ENCODE results near the gene FGGY.

FGGY gene

DNA sequence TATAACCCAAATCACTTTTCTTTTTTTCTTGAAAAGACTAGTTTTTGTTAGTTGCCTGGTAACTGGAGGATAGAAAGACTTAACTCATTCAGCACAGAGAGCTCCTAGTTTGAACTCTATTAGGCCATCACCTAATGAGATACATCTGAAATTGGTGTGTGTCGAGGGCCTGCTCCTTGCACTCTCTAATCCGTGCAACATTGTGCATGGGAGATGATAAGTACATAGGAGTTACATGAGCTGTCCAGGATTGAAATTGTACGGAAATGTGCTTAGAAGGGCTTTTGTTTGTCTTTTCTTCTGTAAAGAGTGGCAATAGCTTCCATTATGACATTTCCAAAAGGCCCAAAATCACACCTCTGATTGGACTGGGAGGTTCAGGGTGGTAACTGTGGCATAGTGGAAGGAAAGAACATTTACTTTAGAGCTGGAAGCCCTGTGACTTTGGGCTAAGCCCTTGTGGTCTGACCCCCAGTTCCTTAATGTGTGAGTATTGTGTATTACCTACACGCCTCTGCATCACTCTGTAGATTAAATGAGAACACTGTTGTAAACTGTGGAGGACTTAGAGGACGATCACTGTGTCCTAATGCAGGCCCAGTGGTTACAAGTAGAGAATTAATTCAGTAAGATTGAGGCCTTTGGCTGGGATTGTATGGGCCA is 71.2 kb downstream of the FGGY start:
- TF ChIP-seq POLR2A (IDR thresholded peaks at IDR 0.05; ENCODE audit: extremely low read depth, insufficient read length): no peak
- no peak for DNase-seq (ENCODE audit: low read depth)
- H3K4me3 ChIP-seq (ENCODE audit: low read depth, low read length): no peak overlapping the region

DNA sequence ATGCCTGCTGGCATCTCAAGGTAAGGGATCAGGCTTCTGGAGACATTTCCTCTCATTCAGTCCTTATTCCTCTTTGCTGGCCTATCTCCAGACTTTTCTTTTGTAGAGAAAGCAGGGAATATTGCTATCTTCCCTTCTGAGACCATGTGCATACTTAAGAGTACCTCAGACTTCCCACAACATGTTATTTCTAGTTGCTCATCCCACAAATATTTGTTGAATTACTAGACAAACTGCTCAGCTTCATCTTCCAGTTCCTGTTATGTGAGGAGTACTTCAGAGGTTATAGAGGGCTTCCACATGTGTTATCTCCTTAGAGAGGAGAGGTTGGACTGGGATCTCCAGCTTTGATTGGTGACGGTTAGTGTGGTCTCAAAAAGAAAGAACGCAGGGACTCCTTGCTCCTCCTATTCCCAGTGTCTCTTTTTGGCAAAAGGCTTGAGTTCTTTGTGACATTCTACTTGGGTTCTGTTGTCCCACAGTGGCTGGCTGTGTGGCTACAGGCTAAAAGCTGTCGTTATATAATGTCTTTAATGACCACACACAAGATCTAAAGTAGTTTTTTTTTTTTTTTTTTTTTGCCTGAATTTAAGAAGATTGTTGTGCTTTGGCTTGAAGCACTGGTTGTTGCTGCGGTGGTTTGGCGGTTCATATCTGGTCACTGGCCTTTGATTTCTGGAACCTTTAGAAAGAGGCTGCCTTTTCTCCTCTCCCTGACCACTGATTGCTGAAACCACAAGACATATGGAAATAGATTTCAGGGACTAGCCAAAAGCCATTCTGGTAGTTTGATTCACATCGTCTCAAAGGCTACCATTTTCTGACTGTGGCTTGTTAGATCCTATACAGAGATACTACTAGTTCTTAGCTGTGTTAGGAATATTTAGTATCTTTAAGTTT is 78.7 kb downstream of the FGGY start:
- H3K4me3 ChIP-seq (ENCODE audit: low read depth, low read length): no peak overlapping the region
- TF ChIP-seq POLR2A (IDR thresholded peaks at IDR 0.05; ENCODE audit: extremely low read depth, insufficient read length): no peak
- TF ChIP-seq, protein P1, sequence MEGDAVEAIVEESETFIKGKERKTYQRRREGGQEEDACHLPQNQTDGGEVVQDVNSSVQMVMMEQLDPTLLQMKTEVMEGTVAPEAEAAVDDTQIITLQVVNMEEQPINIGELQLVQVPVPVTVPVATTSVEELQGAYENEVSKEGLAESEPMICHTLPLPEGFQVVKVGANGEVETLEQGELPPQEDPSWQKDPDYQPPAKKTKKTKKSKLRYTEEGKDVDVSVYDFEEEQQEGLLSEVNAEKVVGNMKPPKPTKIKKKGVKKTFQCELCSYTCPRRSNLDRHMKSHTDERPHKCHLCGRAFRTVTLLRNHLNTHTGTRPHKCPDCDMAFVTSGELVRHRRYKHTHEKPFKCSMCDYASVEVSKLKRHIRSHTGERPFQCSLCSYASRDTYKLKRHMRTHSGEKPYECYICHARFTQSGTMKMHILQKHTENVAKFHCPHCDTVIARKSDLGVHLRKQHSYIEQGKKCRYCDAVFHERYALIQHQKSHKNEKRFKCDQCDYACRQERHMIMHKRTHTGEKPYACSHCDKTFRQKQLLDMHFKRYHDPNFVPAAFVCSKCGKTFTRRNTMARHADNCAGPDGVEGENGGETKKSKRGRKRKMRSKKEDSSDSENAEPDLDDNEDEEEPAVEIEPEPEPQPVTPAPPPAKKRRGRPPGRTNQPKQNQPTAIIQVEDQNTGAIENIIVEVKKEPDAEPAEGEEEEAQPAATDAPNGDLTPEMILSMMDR (IDR thresholded peaks at IDR 0.05; ENCODE audit: low read depth, low read length): no peak
- TF ChIP-seq MYC (IDR thresholded peaks at IDR 0.05; ENCODE audit: low read depth, low read length): no peak
- TF ChIP-seq, protein P2, sequence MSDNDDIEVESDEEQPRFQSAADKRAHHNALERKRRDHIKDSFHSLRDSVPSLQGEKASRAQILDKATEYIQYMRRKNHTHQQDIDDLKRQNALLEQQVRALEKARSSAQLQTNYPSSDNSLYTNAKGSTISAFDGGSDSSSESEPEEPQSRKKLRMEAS (IDR thresholded peaks at IDR 0.05; ENCODE audit: low read depth, low read length): no peak
- DNase-seq (ENCODE audit: low read depth): no peak

DNA sequence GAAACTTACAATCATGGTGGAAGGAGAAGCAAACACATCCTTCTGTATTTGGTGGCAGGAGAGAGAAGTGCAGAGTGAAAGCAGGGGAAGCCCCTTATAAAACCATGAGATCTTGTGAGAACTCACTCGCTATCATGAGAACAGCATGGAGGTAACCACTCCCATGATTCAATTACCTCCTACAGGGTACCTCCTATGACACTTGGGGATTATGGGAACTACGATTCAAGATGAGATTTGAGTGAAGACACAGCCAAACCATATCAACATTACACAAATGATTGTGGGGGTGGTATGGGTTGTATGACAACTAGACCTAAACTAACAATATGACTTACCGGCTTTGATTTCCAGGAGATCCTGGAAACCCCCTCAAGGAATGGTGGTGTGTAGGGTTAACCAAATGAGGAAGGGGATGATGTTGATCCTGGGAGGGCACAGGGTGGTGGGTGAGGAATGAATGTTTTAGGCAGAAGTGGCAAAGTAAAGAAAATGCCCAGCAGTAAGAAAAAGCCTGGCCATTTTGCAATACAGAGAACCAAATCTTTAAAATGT is 80.5 kb downstream of the FGGY start:
- H3K4me3 ChIP-seq (ENCODE audit: low read depth, low read length): no peak overlapping the region
- TF ChIP-seq, protein P1 (IDR thresholded peaks at IDR 0.05; ENCODE audit: low read depth, low read length): no peak
- TF ChIP-seq POLR2A (IDR thresholded peaks at IDR 0.05; ENCODE audit: extremely low read depth, insufficient read length) (no peak), MYC (IDR thresholded peaks at IDR 0.05; ENCODE audit: low read depth, low read length) (no peak)
- TF ChIP-seq, protein P2 (IDR thresholded peaks at IDR 0.05; ENCODE audit: low read depth, low read length): no peak
- DNase-seq (ENCODE audit: low read depth): no peak

DNA sequence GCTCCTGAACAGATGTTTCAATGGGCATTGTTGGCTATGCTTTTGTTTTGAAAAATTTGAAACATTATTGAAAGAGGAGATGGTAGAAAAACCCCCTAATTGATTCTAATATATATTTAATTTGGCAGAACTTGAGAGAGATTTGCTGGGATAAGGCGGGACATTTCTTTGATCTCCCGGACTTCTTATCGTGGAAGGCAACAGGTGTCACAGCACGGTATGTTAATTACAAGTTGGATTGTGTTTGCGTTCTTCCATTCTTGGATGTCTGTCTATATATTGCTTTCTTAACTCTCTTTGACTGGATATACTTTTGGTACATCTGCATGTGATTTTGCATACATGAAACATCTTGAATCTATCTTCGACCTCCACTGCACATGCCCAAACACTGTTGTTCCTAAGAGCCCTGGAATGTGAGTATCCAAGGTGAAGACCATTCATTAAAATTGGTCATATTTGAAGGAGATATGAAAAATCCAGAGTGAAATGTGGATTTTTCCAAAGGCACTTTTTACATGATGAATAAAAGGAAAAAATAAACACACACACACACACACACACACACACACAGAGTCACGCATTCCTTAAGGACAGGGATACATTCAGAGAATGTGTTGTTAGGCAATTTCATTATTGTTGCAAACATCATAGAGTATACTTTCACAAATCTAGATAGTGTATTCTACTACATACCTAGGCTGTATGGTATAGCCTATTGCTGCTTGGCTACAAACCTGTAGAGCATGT is 81.9 kb downstream of the FGGY start:
- no peak overlapping the region for H3K4me3 ChIP-seq (ENCODE audit: low read depth, low read length)
- TF ChIP-seq POLR2A (IDR thresholded peaks at IDR 0.05; ENCODE audit: extremely low read depth, insufficient read length) (no peak), MYC (IDR thresholded peaks at IDR 0.05; ENCODE audit: low read depth, low read length) (no peak)
- TF ChIP-seq, protein P2 (IDR thresholded peaks at IDR 0.05; ENCODE audit: low read depth, low read length): no peak
- TF ChIP-seq, protein P1 (IDR thresholded peaks at IDR 0.05; ENCODE audit: low read depth, low read length): no peak
- no peak for DNase-seq (ENCODE audit: low read depth)

DNA sequence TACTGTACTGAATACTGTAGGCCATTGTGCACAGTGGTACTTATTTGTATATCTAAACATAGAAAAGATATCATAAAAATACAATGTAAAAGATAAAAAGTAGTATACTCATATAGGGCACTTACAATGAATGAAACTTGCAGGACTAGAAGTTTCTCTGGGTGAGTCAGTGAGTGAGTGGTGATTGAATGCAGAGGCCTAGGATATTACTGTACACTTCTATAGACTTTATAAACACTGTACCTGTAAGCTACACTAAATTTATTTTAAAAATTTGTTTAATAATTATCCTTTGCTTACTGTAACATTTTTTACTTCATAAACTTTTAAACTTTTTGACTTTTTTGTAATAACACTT is 82.5 kb downstream of the FGGY start:
- DNase-seq (ENCODE audit: low read depth): no peak
- TF ChIP-seq, protein P2 (IDR thresholded peaks at IDR 0.05; ENCODE audit: low read depth, low read length): no peak
- TF ChIP-seq POLR2A (IDR thresholded peaks at IDR 0.05; ENCODE audit: extremely low read depth, insufficient read length): no peak
- H3K4me3 ChIP-seq (ENCODE audit: low read depth, low read length): no peak overlapping the region

DNA sequence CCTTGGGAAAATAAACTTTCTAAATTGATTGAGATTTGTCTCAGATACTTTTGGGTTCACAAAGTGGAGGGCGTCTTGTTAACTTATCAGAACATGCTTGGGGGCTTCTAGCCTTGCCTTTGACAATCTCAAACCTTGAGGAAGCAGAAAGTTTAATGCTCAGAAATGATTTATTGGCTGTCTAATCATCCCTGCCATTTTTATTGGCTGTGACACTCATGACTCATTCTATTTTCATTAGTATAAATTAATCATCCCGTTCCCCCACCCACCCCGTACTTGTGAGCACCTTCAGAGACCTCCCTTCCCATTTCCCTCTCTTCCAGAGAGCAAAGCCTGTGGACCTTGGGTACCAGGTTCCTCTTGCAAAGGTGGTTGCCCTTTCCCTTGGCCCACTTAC is 87.1 kb downstream of the FGGY start:
- TF ChIP-seq, protein P2 (IDR thresholded peaks at IDR 0.05; ENCODE audit: low read depth, low read length): no peak
- TF ChIP-seq, protein P1 (IDR thresholded peaks at IDR 0.05; ENCODE audit: low read depth, low read length): no peak
- TF ChIP-seq MYC (IDR thresholded peaks at IDR 0.05; ENCODE audit: low read depth, low read length) (no peak), POLR2A (IDR thresholded peaks at IDR 0.05; ENCODE audit: extremely low read depth, insufficient read length) (no peak)
- H3K4me3 ChIP-seq (ENCODE audit: low read depth, low read length): no peak overlapping the region
- no peak for DNase-seq (ENCODE audit: low read depth)
